ENCODE data around the gene TRAF4. TPM values are rescaled to one million over a fixed set of nuclear protein-coding genes. Genes with fewer than 3 reads are reported as not detected.

TRAF4 gene
- total and polyA plus RNA-seq, 9 of the 15 experiments (the other 6 are each of a cell fraction or from before 2014, with no cell fraction given), result 2.4 to 147 (median 72.4) TPM

DNA sequence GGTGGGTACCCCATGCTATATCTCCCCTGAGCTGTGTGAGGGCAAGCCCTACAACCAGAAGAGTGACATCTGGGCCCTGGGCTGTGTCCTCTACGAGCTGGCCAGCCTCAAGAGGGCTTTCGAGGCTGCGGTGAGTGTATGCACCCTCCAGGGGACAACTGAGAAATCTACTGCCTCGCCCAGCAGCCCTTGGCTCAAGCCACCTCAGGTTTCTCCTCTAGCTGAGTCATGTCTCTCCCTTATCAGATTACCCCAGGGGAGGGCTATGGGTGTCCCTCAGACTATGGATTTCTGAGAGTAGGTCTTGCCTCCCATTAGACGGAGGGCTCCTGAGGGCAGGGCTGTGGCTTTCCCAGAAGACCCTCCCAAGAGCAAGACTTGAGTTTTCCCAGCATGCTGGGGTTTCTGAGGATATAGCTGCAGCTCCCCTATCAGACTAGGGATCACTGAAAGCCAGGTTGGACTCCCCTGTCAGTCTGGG is 8.5 kb upstream of the TRAF4 start (continued):
- TF ChIP-seq, protein P1, sequence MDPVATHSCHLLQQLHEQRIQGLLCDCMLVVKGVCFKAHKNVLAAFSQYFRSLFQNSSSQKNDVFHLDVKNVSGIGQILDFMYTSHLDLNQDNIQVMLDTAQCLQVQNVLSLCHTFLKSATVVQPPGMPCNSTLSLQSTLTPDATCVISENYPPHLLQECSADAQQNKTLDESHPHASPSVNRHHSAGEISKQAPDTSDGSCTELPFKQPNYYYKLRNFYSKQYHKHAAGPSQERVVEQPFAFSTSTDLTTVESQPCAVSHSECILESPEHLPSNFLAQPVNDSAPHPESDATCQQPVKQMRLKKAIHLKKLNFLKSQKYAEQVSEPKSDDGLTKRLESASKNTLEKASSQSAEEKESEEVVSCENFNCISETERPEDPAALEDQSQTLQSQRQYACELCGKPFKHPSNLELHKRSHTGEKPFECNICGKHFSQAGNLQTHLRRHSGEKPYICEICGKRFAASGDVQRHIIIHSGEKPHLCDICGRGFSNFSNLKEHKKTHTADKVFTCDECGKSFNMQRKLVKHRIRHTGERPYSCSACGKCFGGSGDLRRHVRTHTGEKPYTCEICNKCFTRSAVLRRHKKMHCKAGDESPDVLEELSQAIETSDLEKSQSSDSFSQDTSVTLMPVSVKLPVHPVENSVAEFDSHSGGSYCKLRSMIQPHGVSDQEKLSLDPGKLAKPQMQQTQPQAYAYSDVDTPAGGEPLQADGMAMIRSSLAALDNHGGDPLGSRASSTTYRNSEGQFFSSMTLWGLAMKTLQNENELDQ (CRISPR knock-in tag; IDR thresholded peaks at IDR 0.05; ENCODE audit: borderline replicate concordance), result no peak
- peak; percentile 84 for TF ChIP-seq ARID1B (IDR thresholded peaks at IDR 0.05)
- 0 out of 2 replicates have a peak, but pooled peaks have one; percentile 11 for TF ChIP-seq NFIC (IDR thresholded peaks at IDR 0.05)
- TF ChIP-seq, protein P2, sequence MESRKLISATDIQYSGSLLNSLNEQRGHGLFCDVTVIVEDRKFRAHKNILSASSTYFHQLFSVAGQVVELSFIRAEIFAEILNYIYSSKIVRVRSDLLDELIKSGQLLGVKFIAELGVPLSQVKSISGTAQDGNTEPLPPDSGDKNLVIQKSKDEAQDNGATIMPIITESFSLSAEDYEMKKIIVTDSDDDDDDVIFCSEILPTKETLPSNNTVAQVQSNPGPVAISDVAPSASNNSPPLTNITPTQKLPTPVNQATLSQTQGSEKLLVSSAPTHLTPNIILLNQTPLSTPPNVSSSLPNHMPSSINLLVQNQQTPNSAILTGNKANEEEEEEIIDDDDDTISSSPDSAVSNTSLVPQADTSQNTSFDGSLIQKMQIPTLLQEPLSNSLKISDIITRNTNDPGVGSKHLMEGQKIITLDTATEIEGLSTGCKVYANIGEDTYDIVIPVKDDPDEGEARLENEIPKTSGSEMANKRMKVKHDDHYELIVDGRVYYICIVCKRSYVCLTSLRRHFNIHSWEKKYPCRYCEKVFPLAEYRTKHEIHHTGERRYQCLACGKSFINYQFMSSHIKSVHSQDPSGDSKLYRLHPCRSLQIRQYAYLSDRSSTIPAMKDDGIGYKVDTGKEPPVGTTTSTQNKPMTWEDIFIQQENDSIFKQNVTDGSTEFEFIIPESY (CRISPR knock-in tag; IDR thresholded peaks at IDR 0.05), result no peak
- TF ChIP-seq, protein P3, sequence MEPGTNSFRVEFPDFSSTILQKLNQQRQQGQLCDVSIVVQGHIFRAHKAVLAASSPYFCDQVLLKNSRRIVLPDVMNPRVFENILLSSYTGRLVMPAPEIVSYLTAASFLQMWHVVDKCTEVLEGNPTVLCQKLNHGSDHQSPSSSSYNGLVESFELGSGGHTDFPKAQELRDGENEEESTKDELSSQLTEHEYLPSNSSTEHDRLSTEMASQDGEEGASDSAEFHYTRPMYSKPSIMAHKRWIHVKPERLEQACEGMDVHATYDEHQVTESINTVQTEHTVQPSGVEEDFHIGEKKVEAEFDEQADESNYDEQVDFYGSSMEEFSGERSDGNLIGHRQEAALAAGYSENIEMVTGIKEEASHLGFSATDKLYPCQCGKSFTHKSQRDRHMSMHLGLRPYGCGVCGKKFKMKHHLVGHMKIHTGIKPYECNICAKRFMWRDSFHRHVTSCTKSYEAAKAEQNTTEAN (CRISPR knock-in tag; IDR thresholded peaks at IDR 0.05), result no peak
- no peak for TF ChIP-seq PCBP1 (IDR thresholded peaks at IDR 0.05; ENCODE audit: low read depth, low read length, poor library complexity, severe bottlenecking)
- TF ChIP-seq PHB (CRISPR knock-in tag; IDR thresholded peaks at IDR 0.05), result no peak
- peak; percentile 90 for TF ChIP-seq MAFG (tag; conservative IDR thresholded peaks at IDR 0.05)
- TF ChIP-seq CREM (IDR thresholded peaks at IDR 0.05; ENCODE audit: low read depth), result peak; percentile 13; the same call in 1 of the 2 replicates
- TF ChIP-seq SP2 (IDR thresholded peaks at IDR 0.05; ENCODE audit: extremely low read depth, low read depth, low read length, poor library complexity, severe bottlenecking), result no peak
- TF ChIP-seq ZNF584 (CRISPR knock-in tag; IDR thresholded peaks at IDR 0.05; ENCODE audit: low read depth), result no peak
- peak; percentile 38 for TF ChIP-seq ZNF146 (CRISPR knock-in tag; IDR thresholded peaks at IDR 0.05; ENCODE audit: unreplicated experiment)
- TF ChIP-seq, protein P4, sequence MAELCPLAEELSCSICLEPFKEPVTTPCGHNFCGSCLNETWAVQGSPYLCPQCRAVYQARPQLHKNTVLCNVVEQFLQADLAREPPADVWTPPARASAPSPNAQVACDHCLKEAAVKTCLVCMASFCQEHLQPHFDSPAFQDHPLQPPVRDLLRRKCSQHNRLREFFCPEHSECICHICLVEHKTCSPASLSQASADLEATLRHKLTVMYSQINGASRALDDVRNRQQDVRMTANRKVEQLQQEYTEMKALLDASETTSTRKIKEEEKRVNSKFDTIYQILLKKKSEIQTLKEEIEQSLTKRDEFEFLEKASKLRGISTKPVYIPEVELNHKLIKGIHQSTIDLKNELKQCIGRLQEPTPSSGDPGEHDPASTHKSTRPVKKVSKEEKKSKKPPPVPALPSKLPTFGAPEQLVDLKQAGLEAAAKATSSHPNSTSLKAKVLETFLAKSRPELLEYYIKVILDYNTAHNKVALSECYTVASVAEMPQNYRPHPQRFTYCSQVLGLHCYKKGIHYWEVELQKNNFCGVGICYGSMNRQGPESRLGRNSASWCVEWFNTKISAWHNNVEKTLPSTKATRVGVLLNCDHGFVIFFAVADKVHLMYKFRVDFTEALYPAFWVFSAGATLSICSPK (IDR thresholded peaks at IDR 0.05; ENCODE audit: borderline replicate concordance), result no peak
- 0 out of 2 replicates have a peak, but pooled peaks have one; percentile 26 for TF ChIP-seq SP1 (CRISPR knock-in tag; IDR thresholded peaks at IDR 0.05)
- TF ChIP-seq GABPB2 (CRISPR knock-in tag; conservative IDR thresholded peaks at IDR 0.05), result no peak
- no peak for TF ChIP-seq ILK (tag; IDR thresholded peaks at IDR 0.05; ENCODE audit: borderline replicate concordance, low read depth)
- TF ChIP-seq ZBTB8A (IDR thresholded peaks at IDR 0.05; ENCODE audit: partially characterized antibody), result no peak
- TF ChIP-seq ZNF224 (CRISPR knock-in tag; IDR thresholded peaks at IDR 0.05), result no peak
- peak; percentile 90 for TF ChIP-seq JUN (IDR thresholded peaks at IDR 0.05; ENCODE audit: borderline replicate concordance, low read depth, low read length)
- no peak for TF ChIP-seq JUN (CRISPR knock-in tag; IDR thresholded peaks at IDR 0.05; ENCODE audit: borderline replicate concordance)
- TF ChIP-seq ZNF140 (CRISPR knock-in tag; IDR thresholded peaks at IDR 0.05), result no peak
- no peak for TF ChIP-seq BCL6 (CRISPR knock-in tag; IDR thresholded peaks at IDR 0.05)
- TF ChIP-seq CHD2 (IDR thresholded peaks at IDR 0.05; ENCODE audit: low read depth, low read length), result no peak

Data from K562 (cell line).